ENCODE results near the gene HOMER2.
"Not testable (repeated sequence)": the region's sequence is repeated elsewhere in the genome, so short reads cannot be mapped to it uniquely, and the experiment has no call there.

Gene HOMER2

GRCh38 chr15:82951472-82952157, 905 bp downstream of the HOMER2 start:
- H3K36me3 Mint-ChIP-seq (ENCODE audit: insufficient read depth): no peaks in the 10 kb centered on the region
- H3K9me3 Mint-ChIP-seq: no peaks in the 10 kb centered on the region
- ATAC-seq (replicated peaks): no peak
- peaks cover 2 to 11% of the 10 kb centered on the region in 2 donors for H3K27me3 Mint-ChIP-seq
- DNase-seq: no peak
- H3K4me3 Mint-ChIP-seq: peak overlapping the region in 1 of 2 donors; percentile 56
- H3K27ac Mint-ChIP-seq: no peak overlapping the region
- H3K4me1 Mint-ChIP-seq (ENCODE audit: low read depth in 2 of 2): no peaks in the 10 kb centered on the region

- Mint-ChIP-seq H3K4me1 (ENCODE audit: low read depth in 2 of 2) (no peaks in the 10 kb centered on the region), H3K27ac (no peak overlapping the region), H3K27me3 (peaks cover 7 to 17% of the 10 kb centered on the region in 2 donors), H3K9me3 (no peaks in the 10 kb centered on the region), H3K4me3 (no peak overlapping the region), H3K36me3 (ENCODE audit: insufficient read depth) (no peaks in the 10 kb centered on the region)
- ATAC-seq (replicated peaks): no peak
- DNase-seq: no peak
These were observed 1.7 kb downstream of the HOMER2 start for GRCh38 chr15:82950746-82951370.

GRCh38 chr15:82950295-82950694, 2.2 kb downstream of the HOMER2 start:
- no peaks in the 10 kb centered on the region for H3K4me1 Mint-ChIP-seq (ENCODE audit: low read depth in 2 of 2)
- H3K27me3 Mint-ChIP-seq: peaks cover 7 to 17% of the 10 kb centered on the region in 2 donors
- no peak overlapping the region for H3K27ac Mint-ChIP-seq
- H3K36me3 Mint-ChIP-seq (ENCODE audit: insufficient read depth): no peaks in the 10 kb centered on the region
- no peak for DNase-seq
- no peak overlapping the region for H3K4me3 Mint-ChIP-seq
- no peak for ATAC-seq (replicated peaks)
- H3K9me3 Mint-ChIP-seq: no peaks in the 10 kb centered on the region

- no peak for ATAC-seq (replicated peaks)
- DNase-seq: no peak
- Mint-ChIP-seq H3K27me3 (peaks cover 15 to 25% of the 10 kb centered on the region in 2 donors), H3K36me3 (ENCODE audit: insufficient read depth) (no peaks in the 10 kb centered on the region), H3K9me3 (no peaks in the 10 kb centered on the region), H3K27ac (no peak overlapping the region), H3K4me1 (ENCODE audit: low read depth in 2 of 2) (no peaks in the 10 kb centered on the region), H3K4me3 (no peak overlapping the region)
These were observed 6.3 kb downstream of the HOMER2 start for GRCh38 chr15:82946155-82946701.

- ATAC-seq (replicated peaks) (no peak), DNase-seq (no peak)
- H3K4me1 Mint-ChIP-seq (ENCODE audit: low read depth in 2 of 2): no peaks in the 10 kb centered on the region
- H3K27me3 Mint-ChIP-seq: peaks cover 24 to 28% of the 10 kb centered on the region in 2 donors
- H3K36me3 Mint-ChIP-seq (ENCODE audit: insufficient read depth): no peaks in the 10 kb centered on the region
- no peak overlapping the region for H3K27ac Mint-ChIP-seq
- no peaks in the 10 kb centered on the region for H3K9me3 Mint-ChIP-seq
- no peak overlapping the region for H3K4me3 Mint-ChIP-seq
These were observed 7.2 kb downstream of the HOMER2 start for GRCh38 chr15:82945326-82945725.

- ATAC-seq (replicated peaks): no peak
- H3K4me1 Mint-ChIP-seq (ENCODE audit: low read depth in 2 of 2): no peaks in the 10 kb centered on the region
- no peaks in the 10 kb centered on the region for H3K36me3 Mint-ChIP-seq (ENCODE audit: insufficient read depth)
- no peak for DNase-seq
- no peak overlapping the region for H3K4me3 Mint-ChIP-seq
- H3K27me3 Mint-ChIP-seq: peaks cover 27 to 28% of the 10 kb centered on the region in 2 donors
- no peaks in the 10 kb centered on the region for H3K9me3 Mint-ChIP-seq
- no peak overlapping the region for H3K27ac Mint-ChIP-seq
These were observed 7.7 kb downstream of the HOMER2 start for GRCh38 chr15:82944821-82945220.

GRCh38 chr15:82944056-82944455, 8.5 kb downstream of the HOMER2 start:
- Mint-ChIP-seq H3K27ac (no peak overlapping the region), H3K4me3 (no peak overlapping the region), H3K27me3 (peaks cover 30 to 32% of the 10 kb centered on the region in 2 donors), H3K36me3 (ENCODE audit: insufficient read depth) (no peaks in the 10 kb centered on the region), H3K9me3 (no peaks in the 10 kb centered on the region), H3K4me1 (ENCODE audit: low read depth in 2 of 2) (no peaks in the 10 kb centered on the region)
- ATAC-seq (replicated peaks): no peak
- no peak for DNase-seq

GRCh38 chr15:82943176-82943575, 9.3 kb downstream of the HOMER2 start:
- no peak for DNase-seq
- H3K27ac Mint-ChIP-seq: no peak overlapping the region
- no peak for ATAC-seq (replicated peaks)
- no peaks in the 10 kb centered on the region for H3K4me1 Mint-ChIP-seq (ENCODE audit: low read depth in 2 of 2)
- no peaks in the 10 kb centered on the region for H3K9me3 Mint-ChIP-seq
- peaks cover 39 to 41% of the 10 kb centered on the region in 2 donors for H3K27me3 Mint-ChIP-seq
- no peak overlapping the region for H3K4me3 Mint-ChIP-seq
- no peaks in the 10 kb centered on the region for H3K36me3 Mint-ChIP-seq (ENCODE audit: insufficient read depth)

- Mint-ChIP-seq H3K4me3 (no peak overlapping the region), H3K9me3 (no peaks in the 10 kb centered on the region), H3K27ac (no peak overlapping the region), H3K36me3 (ENCODE audit: insufficient read depth) (no peaks in the 10 kb centered on the region), H3K4me1 (ENCODE audit: low read depth in 2 of 2) (no peaks in the 10 kb centered on the region), H3K27me3 (peaks cover 40 to 44% of the 10 kb centered on the region in 2 donors)
- ATAC-seq (replicated peaks) (no peak), DNase-seq (no peak)
These were observed 9.8 kb downstream of the HOMER2 start for GRCh38 chr15:82942691-82943090.

- not testable (repeated sequence) for H3K27ac Mint-ChIP-seq; H3K4me1 Mint-ChIP-seq (ENCODE audit: low read depth in 2 of 2)
These were observed 12.8 kb downstream of the HOMER2 start for GRCh38 chr15:82939678-82940077.

GRCh38 chr15:82937712-82938058, 14.8 kb downstream of the HOMER2 start:
- Mint-ChIP-seq H3K4me3 (no peak overlapping the region), H3K27me3 (peaks cover 47 to 56% of the 10 kb centered on the region in 2 donors), H3K9me3 (no peaks in the 10 kb centered on the region), H3K27ac (no peak overlapping the region), H3K36me3 (ENCODE audit: insufficient read depth) (no peaks in the 10 kb centered on the region), H3K4me1 (ENCODE audit: low read depth in 2 of 2) (peaks cover 0 to 4% of the 10 kb centered on the region in 2 donors)
- ATAC-seq (replicated peaks): no peak
- no peak for DNase-seq

More at GRCh38 chr15:82939678-82940077, 12.8 kb downstream of the HOMER2 start:
- not testable (repeated sequence) for H3K4me3 Mint-ChIP-seq; H3K36me3 Mint-ChIP-seq (ENCODE audit: insufficient read depth); ATAC-seq (replicated peaks); DNase-seq; H3K9me3 Mint-ChIP-seq
- H3K27me3 Mint-ChIP-seq: peaks cover 34 to 47% of the 10 kb centered on the region in 2 donors

- ATAC-seq (replicated peaks) (no peak), DNase-seq (no peak)
- Mint-ChIP-seq H3K9me3 (no peaks in the 10 kb centered on the region), H3K27me3 (peaks cover 47 to 56% of the 10 kb centered on the region in 2 donors), H3K27ac (no peak overlapping the region), H3K4me3 (no peak overlapping the region), H3K36me3 (ENCODE audit: insufficient read depth) (no peaks in the 10 kb centered on the region), H3K4me1 (ENCODE audit: low read depth in 2 of 2) (peaks cover 0 to 4% of the 10 kb centered on the region in 2 donors)
These were observed 15.4 kb downstream of the HOMER2 start for GRCh38 chr15:82936966-82937711.

GRCh38 chr15:82935382-82935781, 17.1 kb downstream of the HOMER2 start:
- H3K27ac Mint-ChIP-seq: no peak overlapping the region
- ATAC-seq (replicated peaks): no peak
- H3K27me3 Mint-ChIP-seq: peaks cover 36 to 40% of the 10 kb centered on the region in 2 donors
- no peak for DNase-seq
- peaks cover 0 to 4% of the 10 kb centered on the region in 2 donors for H3K4me1 Mint-ChIP-seq (ENCODE audit: low read depth in 2 of 2)
- no peak overlapping the region for H3K4me3 Mint-ChIP-seq
- no peaks in the 10 kb centered on the region for H3K36me3 Mint-ChIP-seq (ENCODE audit: insufficient read depth)
- H3K9me3 Mint-ChIP-seq: no peaks in the 10 kb centered on the region

Measured in effector memory CD8-positive, alpha-beta T cell (primary cell).